GM12801 (cell line): ENCODE results near the gene ZFP64.

Experiments used
- TF ChIP-seq, protein P1 (sequence below): IDR thresholded peaks from one replicate; pipeline ENCODE4 v1.5.1; 2011; ENCODE audit warnings: control low read depth; ENCODE audit not compliant: insufficient read length; ENCODE audit errors: extremely low read depth

Gene ZFP64

DNA sequence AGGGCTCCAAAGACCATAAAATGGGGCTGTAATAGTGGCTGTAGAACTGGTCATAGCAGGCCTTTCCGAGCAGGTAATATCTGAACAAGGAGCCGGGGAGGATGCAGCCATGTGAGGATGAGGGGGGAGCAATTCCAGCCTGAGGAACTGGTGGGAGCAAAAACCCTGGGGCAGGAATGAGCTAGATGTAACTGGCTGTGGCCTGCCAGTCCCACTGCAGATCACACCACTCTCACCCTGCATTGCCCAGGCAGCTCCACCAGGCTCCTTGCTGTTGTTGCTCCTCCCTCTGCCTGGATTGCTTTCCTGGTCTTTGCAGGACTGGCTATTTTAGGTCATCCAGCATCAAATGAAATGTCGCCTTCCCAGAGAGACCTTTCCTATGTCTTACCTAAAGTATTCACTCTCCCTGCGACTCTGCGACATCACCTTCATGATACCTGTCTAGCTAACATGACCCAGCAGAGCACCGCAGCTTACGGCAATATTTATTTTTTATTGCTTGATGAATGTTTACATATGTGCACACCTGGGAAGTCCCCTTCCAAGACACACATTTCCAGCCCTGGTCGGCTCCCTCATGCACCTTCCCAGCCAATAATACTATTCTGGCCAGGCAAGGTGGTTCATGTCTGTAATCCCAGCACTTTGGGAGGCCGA is 2.4 kb upstream of the ZFP64 start:
- TF ChIP-seq, protein P1, sequence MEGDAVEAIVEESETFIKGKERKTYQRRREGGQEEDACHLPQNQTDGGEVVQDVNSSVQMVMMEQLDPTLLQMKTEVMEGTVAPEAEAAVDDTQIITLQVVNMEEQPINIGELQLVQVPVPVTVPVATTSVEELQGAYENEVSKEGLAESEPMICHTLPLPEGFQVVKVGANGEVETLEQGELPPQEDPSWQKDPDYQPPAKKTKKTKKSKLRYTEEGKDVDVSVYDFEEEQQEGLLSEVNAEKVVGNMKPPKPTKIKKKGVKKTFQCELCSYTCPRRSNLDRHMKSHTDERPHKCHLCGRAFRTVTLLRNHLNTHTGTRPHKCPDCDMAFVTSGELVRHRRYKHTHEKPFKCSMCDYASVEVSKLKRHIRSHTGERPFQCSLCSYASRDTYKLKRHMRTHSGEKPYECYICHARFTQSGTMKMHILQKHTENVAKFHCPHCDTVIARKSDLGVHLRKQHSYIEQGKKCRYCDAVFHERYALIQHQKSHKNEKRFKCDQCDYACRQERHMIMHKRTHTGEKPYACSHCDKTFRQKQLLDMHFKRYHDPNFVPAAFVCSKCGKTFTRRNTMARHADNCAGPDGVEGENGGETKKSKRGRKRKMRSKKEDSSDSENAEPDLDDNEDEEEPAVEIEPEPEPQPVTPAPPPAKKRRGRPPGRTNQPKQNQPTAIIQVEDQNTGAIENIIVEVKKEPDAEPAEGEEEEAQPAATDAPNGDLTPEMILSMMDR = no peak

DNA sequence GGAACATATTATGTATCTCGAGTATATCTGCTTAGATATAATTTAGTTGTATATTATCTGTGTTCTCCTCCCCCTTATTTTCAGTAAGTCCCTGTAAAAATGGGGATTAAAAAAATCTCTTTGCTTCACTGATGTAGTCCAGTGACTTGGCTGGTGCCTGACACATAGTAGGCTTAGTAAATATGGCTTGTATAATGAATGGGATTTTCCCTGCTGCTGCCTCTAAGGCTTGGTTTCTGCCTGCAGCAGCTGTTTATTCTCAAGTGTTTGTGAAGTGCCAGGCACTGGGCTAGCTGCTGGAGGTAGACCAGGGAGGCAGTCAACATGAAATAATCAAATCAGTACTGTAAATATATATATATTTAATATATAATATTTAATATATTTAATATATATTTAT is 1.6 kb upstream of the ZFP64 start:
- TF ChIP-seq, protein P1 = no peak

DNA sequence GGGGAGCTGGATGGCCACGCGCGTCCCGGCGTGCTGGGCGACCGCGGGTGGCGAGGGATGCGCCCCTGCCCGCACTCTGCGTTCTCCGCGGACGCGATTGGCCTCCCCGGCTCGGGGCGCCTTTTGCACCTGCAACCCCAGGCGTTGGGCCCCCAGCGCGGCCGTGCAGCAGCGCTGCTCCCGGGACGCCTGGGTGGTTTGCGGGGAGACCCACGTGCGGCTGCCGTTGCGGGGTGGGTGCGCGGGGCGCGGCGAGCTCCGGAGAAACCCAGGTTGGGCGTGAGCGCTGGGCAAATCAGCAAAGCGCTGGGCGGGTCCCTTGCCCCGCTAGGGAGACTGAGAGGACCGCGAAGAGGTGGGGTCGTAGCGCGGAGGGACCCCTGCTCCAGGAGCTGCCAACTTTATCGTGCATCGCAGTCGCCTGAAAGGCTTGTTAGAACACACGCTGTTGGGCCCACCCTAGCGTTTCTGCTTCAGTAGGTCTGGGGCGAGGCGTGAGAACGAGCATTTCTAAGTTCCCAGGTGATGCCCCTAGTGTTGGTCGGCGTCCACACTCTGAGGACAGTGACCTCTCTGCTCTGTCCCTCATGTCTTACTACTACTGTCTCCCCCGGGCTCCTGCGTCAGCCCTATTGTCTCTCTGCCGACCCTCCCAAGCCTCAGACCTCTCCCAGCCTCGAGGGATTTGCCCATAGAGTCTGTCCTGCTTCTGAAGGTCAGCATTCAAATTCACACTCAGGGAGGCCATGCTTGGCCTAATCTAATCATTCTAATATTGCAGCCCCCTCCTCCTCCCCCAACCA is 538 bp upstream of the ZFP64 start:
- TF ChIP-seq, protein P1 = no peak

DNA sequence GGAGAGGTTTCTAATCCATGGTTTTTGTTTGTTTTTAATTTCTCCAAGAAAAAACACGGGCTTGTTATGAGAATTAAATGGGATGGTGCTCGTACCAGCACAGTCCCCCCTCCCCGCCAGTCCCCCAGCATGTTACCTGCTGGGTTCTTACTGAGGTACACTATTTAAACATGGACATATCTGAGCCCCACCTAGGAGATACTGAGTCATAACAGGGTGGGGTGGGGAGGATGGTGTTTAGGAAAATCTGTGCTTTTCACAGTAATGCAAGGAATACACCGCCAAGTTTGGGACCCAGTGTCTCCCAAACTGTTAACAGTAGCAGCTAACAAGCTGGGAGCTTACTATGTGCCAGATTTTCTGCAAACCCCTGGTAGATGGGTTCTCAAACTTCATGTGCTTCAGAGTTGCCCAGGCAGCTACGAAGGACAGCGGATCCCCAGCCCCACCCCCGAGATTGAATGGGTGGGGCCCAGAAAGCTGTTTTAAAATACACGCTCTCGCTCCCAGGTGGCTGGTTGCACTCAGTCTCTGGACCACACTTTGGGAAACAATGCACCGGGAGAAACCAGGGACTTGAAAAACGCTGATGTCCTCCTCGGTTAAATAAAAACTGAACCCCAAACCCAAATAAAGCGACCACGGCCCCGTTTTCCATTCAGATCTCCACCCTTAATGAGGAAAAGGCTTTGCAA is 995 bp downstream of the ZFP64 start:
- TF ChIP-seq, protein P1 = no peak

DNA sequence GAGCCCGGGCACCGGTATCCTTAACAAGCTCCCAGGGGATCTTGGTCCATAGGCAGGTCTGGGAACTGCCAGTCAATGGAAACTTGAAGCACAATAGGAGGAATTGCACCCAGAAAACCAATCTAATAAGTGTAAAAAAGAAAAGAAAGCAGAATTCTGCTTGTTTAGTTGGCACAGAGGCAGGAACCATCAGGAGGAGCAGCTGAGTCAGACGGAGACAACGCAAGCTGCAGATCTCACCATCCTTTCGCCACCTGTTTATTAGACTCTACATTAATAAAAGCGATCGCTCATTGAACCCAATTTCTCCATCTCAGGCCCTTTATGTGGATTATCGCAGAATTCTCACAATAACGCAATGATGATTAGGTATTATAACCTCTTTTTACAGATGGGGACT is 9.8 kb downstream of the ZFP64 start:
- TF ChIP-seq, protein P1 = no peak

DNA sequence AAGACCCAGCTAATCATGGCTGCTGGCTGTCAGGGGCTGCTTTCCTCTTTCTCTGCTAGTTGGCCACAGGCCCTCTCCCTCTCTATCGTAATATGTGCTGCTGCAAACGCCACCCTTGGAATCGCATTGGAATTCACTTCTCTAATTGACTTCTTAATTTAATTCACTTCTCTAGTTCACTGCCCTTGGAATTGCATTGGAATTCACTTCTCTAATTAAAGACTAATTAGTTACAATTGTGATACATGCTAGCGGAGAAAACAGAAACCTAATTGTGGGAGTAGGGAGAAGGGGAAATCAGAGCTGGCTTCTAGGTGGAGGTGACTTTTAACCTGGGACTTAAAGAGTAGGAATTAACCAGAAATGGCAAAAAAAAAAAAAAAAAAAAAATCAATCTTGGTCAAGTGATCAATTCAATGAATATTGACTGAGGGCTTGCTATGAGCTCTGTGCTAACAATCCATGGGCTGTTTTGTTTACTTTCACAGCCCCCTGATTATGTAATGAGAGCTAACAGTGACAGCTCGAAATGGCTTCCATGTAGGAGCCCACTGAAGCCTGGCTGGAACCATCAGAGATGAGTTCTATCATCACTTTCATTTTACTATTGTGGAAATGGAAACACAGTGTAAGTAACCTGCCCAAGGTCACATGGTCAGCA is 11.3 kb downstream of the ZFP64 start:
- TF ChIP-seq, protein P1 = no peak
